Body of pancreas (tissue), 4 donors: ENCODE measurements around the gene SERPINA1. TPM values are rescaled to one million over a fixed set of nuclear protein-coding genes. Genes with fewer than 3 reads are reported as not detected.

Experiments used
- ATAC-seq: fragments of 150-250 bp; one replicate; pipeline ENCODE4 v1.9.1; 2016
- DNase-seq, 4 donors: peaks; one replicate each; pipeline ENCODE4 v3.0.0-alpha.2; 2019
- H3K27ac ChIP-seq, 4 donors: fragments of 200-600 bp; sonication (generic); 1 replicate in 3 of 4; 2 replicates in 1 of 4; pipeline versions ENCODE4 v1.5.1 to v1.6.1; 2016 to 2019; ENCODE audit warnings: mild to moderate bottlenecking in 1 of 4, mixed read lengths in 1 of 4, moderate library complexity in 1 of 4
- H3K27me3 ChIP-seq, 2 donors: fragments of 200-600 bp; sonication (generic); one replicate each; pipeline ENCODE4 v1.6.0; 2016; ENCODE audit warnings: mild to moderate bottlenecking in 1 of 2
- H3K36me3 ChIP-seq, 2 donors: fragments of 200-600 bp; sonication (generic); replicated peaks in 1 of 2; 2 replicates each; pipeline ENCODE4 v1.5.1; 2016; ENCODE audit warnings: low read depth in 2 of 2; ENCODE audit not compliant: insufficient read depth in 1 of 2
- H3K4me1 ChIP-seq: fragments of 200-600 bp; sonication (generic); one replicate; pipeline ENCODE4 v1.6.0; 2016
- H3K4me3 ChIP-seq, 2 donors: fragments of 200-600 bp; sonication (generic); 1 replicate in 1 of 2; 2 replicates in 1 of 2; pipeline ENCODE4 v1.5.1; 2016 to 2019
- H3K9me3 ChIP-seq, 3 donors: fragments of 200-600 bp; sonication (generic); 1 replicate in 2 of 3; 2 replicates in 1 of 3; pipeline ENCODE4 v1.5.1; 2016
- POLR2A ChIP-seq, 3 donors: fragments of 450-650 bp; IDR thresholded peaks; one replicate each; pipeline ENCODE4 v1.6.1; 2016; ENCODE audit warnings: antibody characterized with exemption in 3 of 3, mild to moderate bottlenecking in 2 of 3
- WGBS, 2 donors: methylation state at CpG; one replicate each; pipeline ENCODE4 v1.1.5; 2017; 5-methylcytosine and 5-hydroxymethylcytosine counted together
- intact Hi-C: fragments of 100-400 bp; cut with DNase I; formaldehyde crosslinking; loops from one replicate; pipeline ENCODE4 v1.15.1; 2023
- total RNA-seq, 2 donors: library from RNA; depleted of rRNA; stranded (reverse); fragments of >200 nt; gene quantifications; one replicate each; pipeline ENCODE4 v1.1.0, GENCODE V29; 2016
- TF ChIP-seq, protein P1 (sequence below), 7 experiments: fragments of 450-650 bp in 4 of 7; fragments of 200-600 bp in 3 of 7; sonication (generic) in 3 of 7; IDR thresholded peaks; one replicate each; pipeline ENCODE4 v1.5.1; 2016 to 2019; ENCODE audit warnings: antibody characterized with exemption in 7 of 7

The SERPINA1 gene
- total RNA-seq, 2 donors from 2014 or later, result 77.8 to 86.4 TPM

DNA sequence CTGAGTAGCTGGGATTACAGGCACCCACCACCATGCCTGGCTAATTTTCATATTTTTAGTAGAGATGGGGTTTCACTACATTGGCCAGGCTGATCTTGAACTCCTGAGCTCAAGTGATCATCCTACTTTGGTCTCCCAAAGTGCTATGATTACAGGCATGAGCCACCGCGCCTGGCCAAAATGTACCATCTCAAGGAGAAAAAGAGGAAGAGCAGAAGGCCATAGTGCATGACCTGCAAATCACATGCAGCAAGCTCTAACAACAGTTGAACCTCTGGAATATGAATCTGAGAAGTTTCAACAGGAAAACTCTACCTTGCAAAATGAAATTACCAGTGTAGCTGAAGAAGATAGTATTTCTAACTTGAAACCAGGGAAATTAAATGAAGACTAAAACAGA lies 17.1 kb upstream of the SERPINA1 start:
- DNase-seq (no peak), ATAC-seq (no peak)
- Histone ChIP-seq H3K36me3 (no peaks in the 10 kb centered on the region), H3K27me3 (no peaks in the 10 kb centered on the region), H3K9me3 (no peaks in the 10 kb centered on the region), H3K4me1 (no peaks in the 10 kb centered on the region), H3K27ac (no peak overlapping the region), H3K4me3 (no peak overlapping the region)
- 85 to 96% methylated on average over 2 of the region's 2 CpGs for WGBS, 2 donors
- TF ChIP-seq, protein P1, sequence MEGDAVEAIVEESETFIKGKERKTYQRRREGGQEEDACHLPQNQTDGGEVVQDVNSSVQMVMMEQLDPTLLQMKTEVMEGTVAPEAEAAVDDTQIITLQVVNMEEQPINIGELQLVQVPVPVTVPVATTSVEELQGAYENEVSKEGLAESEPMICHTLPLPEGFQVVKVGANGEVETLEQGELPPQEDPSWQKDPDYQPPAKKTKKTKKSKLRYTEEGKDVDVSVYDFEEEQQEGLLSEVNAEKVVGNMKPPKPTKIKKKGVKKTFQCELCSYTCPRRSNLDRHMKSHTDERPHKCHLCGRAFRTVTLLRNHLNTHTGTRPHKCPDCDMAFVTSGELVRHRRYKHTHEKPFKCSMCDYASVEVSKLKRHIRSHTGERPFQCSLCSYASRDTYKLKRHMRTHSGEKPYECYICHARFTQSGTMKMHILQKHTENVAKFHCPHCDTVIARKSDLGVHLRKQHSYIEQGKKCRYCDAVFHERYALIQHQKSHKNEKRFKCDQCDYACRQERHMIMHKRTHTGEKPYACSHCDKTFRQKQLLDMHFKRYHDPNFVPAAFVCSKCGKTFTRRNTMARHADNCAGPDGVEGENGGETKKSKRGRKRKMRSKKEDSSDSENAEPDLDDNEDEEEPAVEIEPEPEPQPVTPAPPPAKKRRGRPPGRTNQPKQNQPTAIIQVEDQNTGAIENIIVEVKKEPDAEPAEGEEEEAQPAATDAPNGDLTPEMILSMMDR (IDR thresholded peaks at IDR 0.05), result no peak
- no peak for TF ChIP-seq POLR2A (IDR thresholded peaks at IDR 0.05)
- intact Hi-C loops, result no loop called here

- 68 to 72% methylated on average over 2 of the region's 2 CpGs for WGBS, 2 donors
- Histone ChIP-seq H3K9me3 (no peaks in the 10 kb centered on the region), H3K36me3 (no peaks in the 10 kb centered on the region), H3K27me3 (no peaks in the 10 kb centered on the region), H3K4me1 (no peaks in the 10 kb centered on the region), H3K27ac (no peak overlapping the region), H3K4me3 (no peak overlapping the region)
- intact Hi-C loops, result no loop called here
- ATAC-seq, result no peak
- no peak for TF ChIP-seq POLR2A (IDR thresholded peaks at IDR 0.05)
- TF ChIP-seq, protein P1 (IDR thresholded peaks at IDR 0.05), result no peak
- DNase-seq, result no peak
Observed at GRCh38 chr14:94404561-94404960, 16.2 kb upstream of the SERPINA1 start.

GRCh38 chr14:94403312-94403932 lies 15.0 kb upstream of the SERPINA1 start:
- TF ChIP-seq, protein P1 (IDR thresholded peaks at IDR 0.05), result no peak
- TF ChIP-seq POLR2A (IDR thresholded peaks at IDR 0.05), result no peak
- 44 to 45% methylated on average over 4 of the region's 4 CpGs for WGBS, 2 donors
- Histone ChIP-seq H3K9me3 (no peaks in the 10 kb centered on the region), H3K27ac (no peak overlapping the region), H3K27me3 (no peaks in the 10 kb centered on the region), H3K36me3 (no peaks in the 10 kb centered on the region), H3K4me3 (no peak overlapping the region), H3K4me1 (no peaks in the 10 kb centered on the region)
- no peak for ATAC-seq
- intact Hi-C loops, result no loop called here
- no peak for DNase-seq

- DNase-seq (no peak), ATAC-seq (no peak)
- intact Hi-C loops, result no loop called here
- no peak for TF ChIP-seq POLR2A (IDR thresholded peaks at IDR 0.05)
- TF ChIP-seq, protein P1 (IDR thresholded peaks at IDR 0.05), result no peak
- Histone ChIP-seq H3K36me3 (no peaks in the 10 kb centered on the region), H3K4me1 (peaks cover 11% of the 10 kb centered on the region), H3K4me3 (no peak overlapping the region), H3K9me3 (no peaks in the 10 kb centered on the region), H3K27ac (no peak overlapping the region), H3K27me3 (no peaks in the 10 kb centered on the region)
- 46 to 47% methylated on average over 1 of the region's 1 CpG for WGBS, 2 donors
Observed at GRCh38 chr14:94401083-94401482, 12.7 kb upstream of the SERPINA1 start.

GRCh38 chr14:94400422-94400841 lies 12.0 kb upstream of the SERPINA1 start:
- 81 to 86% methylated on average over 3 of the region's 3 CpGs for WGBS, 2 donors
- H3K36me3 ChIP-seq, result no peaks in the 10 kb centered on the region
- ATAC-seq (no peak), DNase-seq (no peak)
- peaks cover 18% of the 10 kb centered on the region for H3K4me1 ChIP-seq
- no peak overlapping the region for H3K4me3 ChIP-seq
- H3K27ac ChIP-seq, result no peak overlapping the region
- intact Hi-C loops, result no loop called here
- TF ChIP-seq, protein P1 (IDR thresholded peaks at IDR 0.05), result no peak
- no peak for TF ChIP-seq POLR2A (IDR thresholded peaks at IDR 0.05)
- H3K9me3 ChIP-seq, result no peaks in the 10 kb centered on the region
- H3K27me3 ChIP-seq, result no peaks in the 10 kb centered on the region
